Subcutaneous preadipocyte (primary cell): ENCODE measurements around the gene SNRNP27. TPM values are rescaled to one million over a fixed set of nuclear protein-coding genes. Genes with fewer than 3 reads are reported as not detected.

Experiments
- small RNA-seq: library from RNA; depleted of rRNA; stranded (forward); fragments of <200 nt; gene quantifications from one replicate; pipeline ENCODE3, GENCODE V24; 2012
- total RNA-seq: library from RNA; depleted of rRNA; stranded (reverse); fragments of >200 nt; gene quantifications from 2 replicates; pipeline ENCODE4 v1.2.3, GENCODE V29; 2012

Gene SNRNP27
- 31.1 and 33.1 TPM in 2 replicates for total RNA-seq

GRCh38 chr2:69893684-69894551 lies at the start of gene SNRNP27:
Gene SNRNP27, plus strand, starts transcription at chr2:69893956. Its CDS starts 29 bp downstream, at chr2:69893985.

GRCh38 chr2:69914950-69915945 lies 21.5 kb downstream of the SNRNP27 start, which contains the start of gene MXD1:
Gene MXD1, plus strand, starts transcription at chr2:69915109. Its CDS starts 222 bp downstream, at chr2:69915331.

Small RNAs within 50 kb of the gene (small RNA-seq; reads per million reads assigned to genes)
- not detected for gene RPL23AP92

Other genes starting within 250 kb of the SNRNP27 start
- 26.2 and 31.2 TPM in 2 replicates for gene ANXA4, start 151.8 kb upstream of the SNRNP27 start, total RNA-seq
- gene GMCL1, start 64.3 kb upstream of the SNRNP27 start, total RNA-seq = 4.0 and 7.6 TPM in 2 replicates
- 3.3 TPM in 2 replicates for gene MXD1, start 21.2 kb downstream of the SNRNP27 start, total RNA-seq
- gene ASPRV1, start 67.7 kb downstream of the SNRNP27 start, total RNA-seq = 0.20 and 0.37 TPM in 2 replicates
- gene PCBP1, start 193.5 kb downstream of the SNRNP27 start, total RNA-seq = 43.4 and 46.9 TPM in 2 replicates